ENCODE data around the gene C15orf40. TPM values are rescaled to one million over a fixed set of nuclear protein-coding genes. Genes with fewer than 3 reads are reported as not detected.

C15orf40 gene
- total and polyA plus RNA-seq, 2 of the 13 experiments (the other 11 are each of a cell fraction or from before 2014, with no cell fraction given), result 24.0 to 26.3 TPM

DNA sequence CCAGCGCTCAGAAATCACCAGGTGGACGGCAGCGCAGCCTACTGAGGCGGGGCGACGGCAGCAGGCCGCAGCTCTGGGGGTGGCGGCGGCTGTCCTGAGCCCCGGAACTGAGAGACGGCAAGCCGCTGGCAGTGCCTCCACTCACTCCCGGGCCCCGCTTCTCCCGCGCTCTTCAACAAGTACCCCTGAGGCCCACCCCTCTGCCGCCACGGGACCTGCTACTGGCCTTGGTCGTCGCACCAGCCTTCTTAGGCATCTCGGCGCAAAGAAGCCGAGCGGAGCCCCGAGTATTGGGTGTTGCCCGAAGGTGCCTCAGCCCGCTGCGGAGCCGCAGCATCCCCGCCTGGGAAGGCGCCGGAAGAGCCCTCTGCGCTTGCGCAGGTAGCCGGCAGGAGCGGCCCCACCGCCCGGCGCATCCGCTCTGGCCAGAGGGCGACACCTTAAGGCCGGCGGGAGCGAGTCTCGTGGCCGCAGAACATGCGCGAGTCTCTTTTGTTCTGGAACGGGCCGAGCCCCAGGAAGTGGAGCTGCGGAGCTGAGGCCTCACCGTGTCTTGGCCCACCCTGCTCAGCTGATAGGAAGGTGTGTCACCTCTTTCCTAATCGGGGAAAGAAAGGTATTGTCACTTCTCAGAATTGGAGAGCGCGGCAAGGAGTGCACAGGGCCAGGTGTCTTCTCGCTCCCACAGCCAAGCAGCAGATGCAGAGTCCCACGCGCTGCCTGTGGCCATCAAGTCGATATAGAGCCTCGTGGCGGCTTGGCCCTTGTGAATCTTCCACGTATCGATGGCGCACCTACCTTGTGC is at the start of gene C15orf40 (continued):
- TF ChIP-seq, protein P1, sequence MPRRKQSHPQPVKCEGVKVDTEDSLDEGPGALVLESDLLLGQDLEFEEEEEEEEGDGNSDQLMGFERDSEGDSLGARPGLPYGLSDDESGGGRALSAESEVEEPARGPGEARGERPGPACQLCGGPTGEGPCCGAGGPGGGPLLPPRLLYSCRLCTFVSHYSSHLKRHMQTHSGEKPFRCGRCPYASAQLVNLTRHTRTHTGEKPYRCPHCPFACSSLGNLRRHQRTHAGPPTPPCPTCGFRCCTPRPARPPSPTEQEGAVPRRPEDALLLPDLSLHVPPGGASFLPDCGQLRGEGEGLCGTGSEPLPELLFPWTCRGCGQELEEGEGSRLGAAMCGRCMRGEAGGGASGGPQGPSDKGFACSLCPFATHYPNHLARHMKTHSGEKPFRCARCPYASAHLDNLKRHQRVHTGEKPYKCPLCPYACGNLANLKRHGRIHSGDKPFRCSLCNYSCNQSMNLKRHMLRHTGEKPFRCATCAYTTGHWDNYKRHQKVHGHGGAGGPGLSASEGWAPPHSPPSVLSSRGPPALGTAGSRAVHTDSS (CRISPR knock-in tag; conservative IDR thresholded peaks at IDR 0.05), result no peak
- TF ChIP-seq TAF15 (IDR thresholded peaks at IDR 0.05; ENCODE audit: low read depth, low read length, poor library complexity, severe bottlenecking) (no peak), RAD21 (CRISPR knock-in tag; IDR thresholded peaks at IDR 0.05) (peak; percentile 61), NFE2L1 (CRISPR knock-in tag; IDR thresholded peaks at IDR 0.05; ENCODE audit: borderline replicate concordance) (peak; percentile 59; the same call in 1 of the 2 replicates), ZSCAN21 (CRISPR knock-in tag; IDR thresholded peaks at IDR 0.05; ENCODE audit: borderline replicate concordance) (peak; percentile 91), PCBP2 (optimal IDR thresholded peaks at IDR 0.05; ENCODE audit: low read depth, low read length, poor library complexity, severe bottlenecking) (no peak), RBFOX2 (IDR thresholded peaks at IDR 0.05; ENCODE audit: low read depth, low read length) (peak; percentile 97), FOXK1 (CRISPR knock-in tag; IDR thresholded peaks at IDR 0.05; ENCODE audit: borderline replicate concordance, low read depth) (peak; percentile 65; the same call in 1 of the 2 replicates), ZNF451 (CRISPR knock-in tag; IDR thresholded peaks at IDR 0.05) (0 out of 2 replicates have a peak, but pooled peaks have one; percentile 72), GATA4 (IDR thresholded peaks at IDR 0.05; ENCODE audit: borderline replicate concordance, low read depth) (no peak), PHF5A (CRISPR knock-in tag; IDR thresholded peaks at IDR 0.05; ENCODE audit: low read depth, unreplicated experiment) (peak; percentile 40), ZNF781 (CRISPR knock-in tag; IDR thresholded peaks at IDR 0.05; ENCODE audit: borderline replicate concordance, not compliant biosample characterization) (peak; percentile 93), ZNF615 (CRISPR knock-in tag; IDR thresholded peaks at IDR 0.05; ENCODE audit: borderline replicate concordance) (0 out of 2 replicates have a peak, but pooled peaks have one; percentile 5), FOXC1 (CRISPR knock-in tag; IDR thresholded peaks at IDR 0.05; ENCODE audit: borderline replicate concordance) (peak; percentile 88; the same call in 1 of the 2 replicates), ONECUT2 (CRISPR knock-in tag; IDR thresholded peaks at IDR 0.05) (0 out of 2 replicates have a peak, but pooled peaks have one; percentile 25), HES4 (CRISPR knock-in tag; IDR thresholded peaks at IDR 0.05; ENCODE audit: borderline replicate concordance) (peak; percentile 58), NR2F2 (IDR thresholded peaks at IDR 0.05; ENCODE audit: borderline replicate concordance, low read depth) (no peak), KAT8 (CRISPR knock-in tag; IDR thresholded peaks at IDR 0.05) (peak; percentile 95)
- TF ChIP-seq, protein P2, sequence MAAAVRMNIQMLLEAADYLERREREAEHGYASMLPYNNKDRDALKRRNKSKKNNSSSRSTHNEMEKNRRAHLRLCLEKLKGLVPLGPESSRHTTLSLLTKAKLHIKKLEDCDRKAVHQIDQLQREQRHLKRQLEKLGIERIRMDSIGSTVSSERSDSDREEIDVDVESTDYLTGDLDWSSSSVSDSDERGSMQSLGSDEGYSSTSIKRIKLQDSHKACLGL (CRISPR knock-in tag; IDR thresholded peaks at IDR 0.05), result peak; percentile 90
- TF ChIP-seq, protein P3, sequence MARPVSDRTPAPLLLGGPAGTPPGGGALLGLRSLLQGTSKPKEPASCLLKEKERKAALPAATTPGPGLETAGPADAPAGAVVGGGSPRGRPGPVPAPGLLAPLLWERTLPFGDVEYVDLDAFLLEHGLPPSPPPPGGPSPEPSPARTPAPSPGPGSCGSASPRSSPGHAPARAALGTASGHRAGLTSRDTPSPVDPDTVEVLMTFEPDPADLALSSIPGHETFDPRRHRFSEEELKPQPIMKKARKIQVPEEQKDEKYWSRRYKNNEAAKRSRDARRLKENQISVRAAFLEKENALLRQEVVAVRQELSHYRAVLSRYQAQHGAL (CRISPR knock-in tag; IDR thresholded peaks at IDR 0.05; ENCODE audit: not compliant biosample characterization), result peak; percentile 69
- TF ChIP-seq, protein P4, sequence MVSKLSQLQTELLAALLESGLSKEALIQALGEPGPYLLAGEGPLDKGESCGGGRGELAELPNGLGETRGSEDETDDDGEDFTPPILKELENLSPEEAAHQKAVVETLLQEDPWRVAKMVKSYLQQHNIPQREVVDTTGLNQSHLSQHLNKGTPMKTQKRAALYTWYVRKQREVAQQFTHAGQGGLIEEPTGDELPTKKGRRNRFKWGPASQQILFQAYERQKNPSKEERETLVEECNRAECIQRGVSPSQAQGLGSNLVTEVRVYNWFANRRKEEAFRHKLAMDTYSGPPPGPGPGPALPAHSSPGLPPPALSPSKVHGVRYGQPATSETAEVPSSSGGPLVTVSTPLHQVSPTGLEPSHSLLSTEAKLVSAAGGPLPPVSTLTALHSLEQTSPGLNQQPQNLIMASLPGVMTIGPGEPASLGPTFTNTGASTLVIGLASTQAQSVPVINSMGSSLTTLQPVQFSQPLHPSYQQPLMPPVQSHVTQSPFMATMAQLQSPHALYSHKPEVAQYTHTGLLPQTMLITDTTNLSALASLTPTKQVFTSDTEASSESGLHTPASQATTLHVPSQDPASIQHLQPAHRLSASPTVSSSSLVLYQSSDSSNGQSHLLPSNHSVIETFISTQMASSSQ (IDR thresholded peaks at IDR 0.05; ENCODE audit: low read depth), result no peak
- TF ChIP-seq, protein P4 (CRISPR knock-in tag; IDR thresholded peaks at IDR 0.05; ENCODE audit: borderline replicate concordance), result peak; percentile 23; the same call in 1 of the 2 replicates

Measured in HepG2 (cell line).